Epithelial cell of esophagus (primary cell): ENCODE results near the gene MCTP1.

Source experiments
- DNase-seq: peaks from one replicate; pipeline ENCODE4 v3.0.0; 2010; ENCODE audit warnings: low read depth
- H3K4me3 ChIP-seq: 2 replicates; pipeline ENCODE4 v1.5.1; 2011; ENCODE audit warnings: mild to moderate bottlenecking, low read length, control low read depth
- TF ChIP-seq, protein P1 (sequence below): IDR thresholded peaks from 2 replicates; pipeline ENCODE4 v1.5.1; 2011; ENCODE audit warnings: low read depth, mild to moderate bottlenecking, low read length, control low read depth, inconsistent platforms; ENCODE audit not compliant: insufficient read depth; ENCODE audit errors: missing control alignments

MCTP1 gene

DNA sequence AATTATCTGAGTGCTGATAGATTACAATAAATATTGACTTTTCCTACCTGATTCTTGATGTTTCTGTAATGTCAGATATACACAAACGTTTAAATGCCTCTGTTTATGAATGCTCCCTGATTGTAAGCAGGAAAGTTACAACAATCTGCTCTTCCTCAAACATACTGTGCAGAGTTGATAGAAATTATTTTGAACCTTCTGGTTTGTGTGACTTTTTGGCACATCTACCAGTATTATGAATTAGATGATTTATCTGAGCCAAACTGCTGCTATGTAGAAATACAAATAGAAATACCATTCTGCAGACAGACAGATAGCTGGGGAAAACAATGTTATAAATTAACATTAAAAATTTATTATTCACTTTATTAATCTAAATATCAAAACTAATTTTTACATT lies 553.4 kb downstream of the MCTP1 start:
- TF ChIP-seq, protein P1, sequence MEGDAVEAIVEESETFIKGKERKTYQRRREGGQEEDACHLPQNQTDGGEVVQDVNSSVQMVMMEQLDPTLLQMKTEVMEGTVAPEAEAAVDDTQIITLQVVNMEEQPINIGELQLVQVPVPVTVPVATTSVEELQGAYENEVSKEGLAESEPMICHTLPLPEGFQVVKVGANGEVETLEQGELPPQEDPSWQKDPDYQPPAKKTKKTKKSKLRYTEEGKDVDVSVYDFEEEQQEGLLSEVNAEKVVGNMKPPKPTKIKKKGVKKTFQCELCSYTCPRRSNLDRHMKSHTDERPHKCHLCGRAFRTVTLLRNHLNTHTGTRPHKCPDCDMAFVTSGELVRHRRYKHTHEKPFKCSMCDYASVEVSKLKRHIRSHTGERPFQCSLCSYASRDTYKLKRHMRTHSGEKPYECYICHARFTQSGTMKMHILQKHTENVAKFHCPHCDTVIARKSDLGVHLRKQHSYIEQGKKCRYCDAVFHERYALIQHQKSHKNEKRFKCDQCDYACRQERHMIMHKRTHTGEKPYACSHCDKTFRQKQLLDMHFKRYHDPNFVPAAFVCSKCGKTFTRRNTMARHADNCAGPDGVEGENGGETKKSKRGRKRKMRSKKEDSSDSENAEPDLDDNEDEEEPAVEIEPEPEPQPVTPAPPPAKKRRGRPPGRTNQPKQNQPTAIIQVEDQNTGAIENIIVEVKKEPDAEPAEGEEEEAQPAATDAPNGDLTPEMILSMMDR: no peak
- no peak overlapping the region for H3K4me3 ChIP-seq
- no peak for DNase-seq

DNA sequence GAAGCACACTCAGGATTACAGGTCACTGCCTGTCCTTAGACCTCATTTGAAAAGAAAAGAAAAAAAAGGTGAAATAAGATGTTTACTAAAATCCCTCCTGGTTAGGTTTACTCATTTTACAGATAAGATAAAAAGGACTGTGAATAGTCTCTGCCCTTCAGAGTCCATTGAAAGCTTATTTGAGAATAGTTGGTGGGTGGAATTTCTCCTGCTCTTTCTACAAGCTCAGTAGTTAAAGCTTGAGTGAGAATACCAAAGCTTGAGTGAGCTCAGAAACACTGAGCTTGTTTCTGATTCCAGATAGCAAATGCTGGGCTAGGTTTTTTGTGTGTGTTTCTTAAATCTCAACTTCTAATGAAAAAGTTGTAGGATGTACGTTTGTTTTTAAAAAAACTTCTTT lies 559.8 kb downstream of the MCTP1 start:
- DNase-seq: no peak
- no peak overlapping the region for H3K4me3 ChIP-seq
- TF ChIP-seq, protein P1: no peak

DNA sequence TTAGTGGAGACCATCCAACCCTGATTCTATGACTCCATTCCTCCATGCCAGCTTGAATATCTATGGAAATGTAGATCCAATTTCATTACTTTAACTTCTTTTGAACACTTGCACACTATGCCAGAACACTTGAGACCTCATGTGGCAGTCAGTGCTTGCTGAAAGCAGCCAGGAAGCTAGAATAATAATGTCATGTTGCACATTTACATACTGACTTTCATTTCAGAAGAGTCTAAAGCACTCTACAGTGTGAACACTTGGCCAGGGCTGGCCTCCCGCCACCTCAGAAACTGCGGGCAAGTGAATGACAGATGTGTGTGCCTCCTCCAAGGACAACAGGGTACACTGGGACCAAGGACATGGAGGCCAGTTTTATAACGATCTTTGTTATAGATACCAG lies 569.1 kb downstream of the MCTP1 start:
- no peak for DNase-seq
- TF ChIP-seq, protein P1: no peak
- H3K4me3 ChIP-seq: no peak overlapping the region

DNA sequence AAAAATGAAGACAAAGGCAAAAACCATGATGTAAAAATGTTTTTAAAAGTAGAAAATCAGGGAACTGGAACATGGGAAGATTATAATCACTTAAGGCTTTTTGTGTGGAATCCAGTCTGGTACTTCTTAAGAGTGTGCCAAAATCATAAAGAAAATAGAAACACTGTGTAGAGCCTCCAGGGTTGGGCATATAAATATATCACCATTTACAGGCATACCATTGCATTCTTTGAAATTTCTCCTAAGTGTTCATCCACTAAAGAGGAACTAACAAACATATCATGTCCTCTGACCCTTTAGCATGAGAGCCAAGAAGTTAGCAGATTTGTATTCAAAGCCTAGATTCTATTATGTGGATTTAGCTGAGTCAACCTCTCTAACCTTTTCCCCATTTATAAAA lies 573.1 kb downstream of the MCTP1 start:
- no peak for DNase-seq
- TF ChIP-seq, protein P1: no peak
- H3K4me3 ChIP-seq: no peak overlapping the region

DNA sequence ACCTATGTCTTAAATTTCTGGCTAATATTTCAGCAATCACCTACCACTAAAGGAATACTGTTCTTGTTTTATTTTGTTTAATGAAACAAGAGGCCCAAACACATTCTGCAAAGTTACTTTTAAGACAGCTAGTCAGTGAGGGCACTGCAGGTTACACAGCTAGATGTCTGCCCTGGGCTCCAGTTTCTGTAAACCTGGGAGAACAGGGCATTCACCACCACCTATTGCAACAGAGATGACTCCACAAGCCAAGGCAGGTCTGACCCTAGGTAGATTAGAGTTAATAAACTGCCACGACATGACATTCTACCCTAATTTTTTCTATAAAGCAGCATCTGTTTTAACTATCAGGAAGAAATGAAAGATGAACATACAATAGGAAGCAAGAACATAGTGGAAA lies 575.6 kb downstream of the MCTP1 start:
- TF ChIP-seq, protein P1: no peak
- no peak overlapping the region for H3K4me3 ChIP-seq
- peak; percentile 57 for DNase-seq

DNA sequence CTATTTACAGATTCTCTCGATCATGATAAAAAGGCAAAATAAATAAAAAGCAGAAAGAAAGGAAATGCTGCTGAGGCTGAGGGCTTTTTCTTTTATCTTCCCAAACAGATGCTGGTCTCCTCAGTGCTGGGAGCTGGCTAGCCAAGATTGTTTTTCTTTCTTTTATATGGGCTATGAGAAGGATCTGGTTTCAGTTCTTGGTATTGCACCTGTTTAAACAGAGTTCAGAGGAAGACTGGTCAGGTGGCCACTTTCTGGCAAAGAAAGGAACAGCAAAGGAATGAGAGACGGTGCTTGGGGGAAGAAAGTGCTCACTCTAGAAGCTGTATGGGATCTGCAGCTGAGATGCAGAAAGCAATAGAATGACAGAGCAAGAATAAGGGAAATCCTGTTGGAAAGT lies 577.5 kb downstream of the MCTP1 start:
- H3K4me3 ChIP-seq: no peak overlapping the region
- TF ChIP-seq, protein P1: no peak
- DNase-seq: no peak

DNA sequence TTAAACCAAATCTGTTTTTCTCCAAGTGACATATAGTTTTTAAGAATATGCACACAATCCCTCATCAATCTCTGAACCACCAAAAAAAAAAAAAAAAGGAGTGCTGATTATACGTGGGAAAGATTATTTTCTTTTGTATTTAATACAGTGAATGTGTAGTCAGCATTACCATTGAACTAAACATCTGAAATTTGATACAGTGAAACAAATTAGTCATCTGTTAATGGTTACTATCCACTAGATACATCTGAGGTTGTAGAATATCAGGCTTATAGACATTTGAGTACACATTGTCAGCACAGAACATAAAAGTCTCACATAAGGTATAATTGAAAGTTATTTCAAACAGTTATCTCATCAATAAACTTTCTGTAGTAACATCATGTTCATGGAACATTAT lies 579.5 kb downstream of the MCTP1 start:
- peak; percentile 21 for DNase-seq
- H3K4me3 ChIP-seq: no peak overlapping the region
- TF ChIP-seq, protein P1: no peak
